ENCODE measurements around the gene FSTL5. TPM values are rescaled to one million over a fixed set of nuclear protein-coding genes. Genes with fewer than 3 reads are reported as not detected.

The FSTL5 gene
- total RNA-seq, 2 experiments from 2014 or later: not detected

DNA sequence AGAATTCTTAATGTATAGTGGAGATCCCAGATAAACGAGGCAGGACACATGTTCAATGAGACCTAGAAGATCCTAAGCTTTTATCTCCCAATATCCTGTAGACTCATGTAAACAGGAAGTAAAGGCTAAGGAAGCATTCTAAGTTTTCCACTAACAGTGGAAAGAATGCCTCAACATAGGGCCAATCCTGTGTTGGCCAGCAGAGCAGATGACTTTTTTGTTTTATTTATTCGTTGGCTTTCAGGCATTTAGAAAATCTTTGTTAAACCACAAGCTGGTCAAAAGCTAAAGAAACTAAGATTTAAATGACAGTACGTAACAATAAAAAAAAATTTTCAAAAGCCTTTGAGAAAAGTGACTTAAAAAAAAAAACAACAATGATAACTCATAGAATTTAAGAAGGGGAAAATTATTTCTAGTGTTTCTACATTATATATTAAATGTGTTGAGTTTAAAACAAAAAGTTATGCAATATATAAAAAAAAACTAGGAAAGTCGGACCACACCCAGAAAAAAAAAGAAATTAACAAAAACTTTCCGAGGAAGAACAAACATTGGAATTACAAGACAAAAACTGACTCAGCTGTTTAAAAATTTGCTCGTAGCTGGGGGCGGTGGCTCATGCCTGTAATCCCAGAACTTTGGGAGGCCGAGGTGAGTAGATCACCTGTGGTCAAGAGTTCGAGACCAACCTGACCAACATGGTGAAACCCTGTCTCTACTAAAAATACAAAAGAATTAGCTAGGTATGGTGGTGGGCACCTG lies 759.3 kb downstream of the FSTL5 start:
- DNase-seq (ENCODE audit: low spot score): no peak
- Histone ChIP-seq H2AFZ (ENCODE audit: low read length) (no peak overlapping the region), H3K36me3 (ENCODE audit: insufficient read depth, low read length) (no peaks in the 10 kb centered on the region), H3K4me1 (ENCODE audit: insufficient read depth, low read length, poor library complexity, severe bottlenecking) (no peaks in the 10 kb centered on the region), H3K4me2 (ENCODE audit: low read length) (no peak overlapping the region), H3K4me3 (ENCODE audit: low read depth, low read length, poor library complexity, severe bottlenecking) (no peak overlapping the region), H4K20me1 (ENCODE audit: insufficient read depth, low read length) (no peaks in the 10 kb centered on the region), H3K79me2 (ENCODE audit: insufficient read depth, low read depth, low read length) (no peaks in the 10 kb centered on the region), H3K9me2 (ENCODE audit: insufficient read depth, low read length) (no peaks in the 10 kb centered on the region), H3K27ac (ENCODE audit: low read depth, low read length, poor library complexity, severe bottlenecking) (no peak overlapping the region), H3K9me3 (ENCODE audit: low read length) (no peaks in the 10 kb centered on the region)
- POLR2A ChIA-PET: interaction anchor here (0.7 kb wide), 2 partner anchors 21 to 1637 kb away, joined by 3 read pairs; no protein-coding TSS in a partner anchor
- intact Hi-C loops (cut with micrococcal nuclease; ENCODE audit: unreplicated experiment): no loop called here
- TF ChIP-seq EZH2phosphoT487 (IDR thresholded peaks at IDR 0.05; ENCODE audit: borderline replicate concordance, low read depth, low read length): no peak
- TF ChIP-seq, protein P1, sequence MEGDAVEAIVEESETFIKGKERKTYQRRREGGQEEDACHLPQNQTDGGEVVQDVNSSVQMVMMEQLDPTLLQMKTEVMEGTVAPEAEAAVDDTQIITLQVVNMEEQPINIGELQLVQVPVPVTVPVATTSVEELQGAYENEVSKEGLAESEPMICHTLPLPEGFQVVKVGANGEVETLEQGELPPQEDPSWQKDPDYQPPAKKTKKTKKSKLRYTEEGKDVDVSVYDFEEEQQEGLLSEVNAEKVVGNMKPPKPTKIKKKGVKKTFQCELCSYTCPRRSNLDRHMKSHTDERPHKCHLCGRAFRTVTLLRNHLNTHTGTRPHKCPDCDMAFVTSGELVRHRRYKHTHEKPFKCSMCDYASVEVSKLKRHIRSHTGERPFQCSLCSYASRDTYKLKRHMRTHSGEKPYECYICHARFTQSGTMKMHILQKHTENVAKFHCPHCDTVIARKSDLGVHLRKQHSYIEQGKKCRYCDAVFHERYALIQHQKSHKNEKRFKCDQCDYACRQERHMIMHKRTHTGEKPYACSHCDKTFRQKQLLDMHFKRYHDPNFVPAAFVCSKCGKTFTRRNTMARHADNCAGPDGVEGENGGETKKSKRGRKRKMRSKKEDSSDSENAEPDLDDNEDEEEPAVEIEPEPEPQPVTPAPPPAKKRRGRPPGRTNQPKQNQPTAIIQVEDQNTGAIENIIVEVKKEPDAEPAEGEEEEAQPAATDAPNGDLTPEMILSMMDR (conservative IDR thresholded peaks at IDR 0.05; ENCODE audit: low read length): no peak
- CTCF ChIA-PET (ENCODE audit: unreplicated experiment): no interaction called here
- no TSS peak for BruUV-seq (replicated peaks)

DNA sequence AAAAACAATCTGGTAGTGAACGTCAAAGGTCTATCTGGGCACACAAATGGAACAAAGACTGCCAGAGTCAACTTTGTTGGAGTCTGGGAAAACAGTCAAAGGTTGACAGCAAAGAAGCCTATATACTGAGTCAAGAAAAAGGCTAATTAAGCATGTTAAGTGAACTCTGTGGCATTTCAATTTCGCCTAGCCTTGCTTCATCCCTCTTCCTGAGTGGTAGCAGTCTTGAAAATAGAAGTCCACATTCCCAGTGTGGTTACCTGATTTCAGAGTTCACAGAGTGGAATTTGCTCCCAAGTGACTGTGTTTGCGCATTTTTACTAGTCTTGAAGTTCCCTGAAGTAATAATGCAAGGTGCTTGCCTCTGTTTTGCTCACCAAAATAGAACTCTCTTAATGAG lies 760.0 kb downstream of the FSTL5 start:
- CTCF ChIA-PET (ENCODE audit: unreplicated experiment): no interaction called here
- no TSS peak for BruUV-seq (replicated peaks)
- no peak for TF ChIP-seq EZH2phosphoT487 (IDR thresholded peaks at IDR 0.05; ENCODE audit: borderline replicate concordance, low read depth, low read length)
- TF ChIP-seq, protein P1 (conservative IDR thresholded peaks at IDR 0.05; ENCODE audit: low read length): no peak

DNA sequence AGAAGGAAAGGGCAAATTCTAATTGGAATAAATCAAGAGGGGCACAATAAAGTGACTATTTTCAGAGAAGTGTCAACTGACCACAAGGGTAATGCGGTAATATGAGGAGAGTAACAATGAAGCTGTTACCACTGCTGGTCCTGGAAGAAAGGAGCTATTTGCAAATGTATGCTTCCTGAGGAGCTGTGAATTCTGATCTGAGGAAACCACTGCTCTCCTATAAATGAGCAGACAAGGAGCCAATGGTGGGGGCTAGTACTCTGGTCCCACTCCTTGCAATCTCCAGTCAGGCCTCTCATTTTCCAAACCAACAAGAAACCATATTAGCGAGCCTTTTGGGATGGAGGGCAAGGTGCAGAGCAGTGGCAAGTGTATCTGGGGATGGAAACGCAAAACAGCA lies 770.2 kb downstream of the FSTL5 start:
- TF ChIP-seq, protein P1 (conservative IDR thresholded peaks at IDR 0.05; ENCODE audit: low read length): no peak
- TF ChIP-seq EZH2phosphoT487 (IDR thresholded peaks at IDR 0.05; ENCODE audit: borderline replicate concordance, low read depth, low read length): no peak
- BruUV-seq (replicated peaks): no TSS peak
- H3K9me2 ChIP-seq (ENCODE audit: insufficient read depth, low read length): no peaks in the 10 kb centered on the region
- H3K4me2 ChIP-seq (ENCODE audit: low read length): no peak overlapping the region
- H3K9me3 ChIP-seq (ENCODE audit: low read length): no peaks in the 10 kb centered on the region
- H3K4me3 ChIP-seq (ENCODE audit: low read depth, low read length, poor library complexity, severe bottlenecking): no peak overlapping the region
- H3K4me1 ChIP-seq (ENCODE audit: insufficient read depth, low read length, poor library complexity, severe bottlenecking): no peaks in the 10 kb centered on the region
- POLR2A ChIA-PET: no interaction called here
- no peaks in the 10 kb centered on the region for H4K20me1 ChIP-seq (ENCODE audit: insufficient read depth, low read length)
- no peak overlapping the region for H3K27ac ChIP-seq (ENCODE audit: low read depth, low read length, poor library complexity, severe bottlenecking)
- DNase-seq (ENCODE audit: low spot score): no peak
- no peak overlapping the region for H2AFZ ChIP-seq (ENCODE audit: low read length)
- CTCF ChIA-PET (ENCODE audit: unreplicated experiment): no interaction called here
- no peaks in the 10 kb centered on the region for H3K79me2 ChIP-seq (ENCODE audit: insufficient read depth, low read depth, low read length)
- H3K36me3 ChIP-seq (ENCODE audit: insufficient read depth, low read length): no peaks in the 10 kb centered on the region
- intact Hi-C loops (cut with micrococcal nuclease; ENCODE audit: unreplicated experiment): no loop called here

More for the DNA sequence above, 760.0 kb downstream of the FSTL5 start:
- no peak overlapping the region for H3K4me2 ChIP-seq (ENCODE audit: low read length)
- no peak overlapping the region for H3K27ac ChIP-seq (ENCODE audit: low read depth, low read length, poor library complexity, severe bottlenecking)
- no peaks in the 10 kb centered on the region for H3K4me1 ChIP-seq (ENCODE audit: insufficient read depth, low read length, poor library complexity, severe bottlenecking)
- H2AFZ ChIP-seq (ENCODE audit: low read length): no peak overlapping the region
- no peak overlapping the region for H3K4me3 ChIP-seq (ENCODE audit: low read depth, low read length, poor library complexity, severe bottlenecking)
- no peaks in the 10 kb centered on the region for H4K20me1 ChIP-seq (ENCODE audit: insufficient read depth, low read length)
- no peaks in the 10 kb centered on the region for H3K79me2 ChIP-seq (ENCODE audit: insufficient read depth, low read depth, low read length)
- no peaks in the 10 kb centered on the region for H3K9me2 ChIP-seq (ENCODE audit: insufficient read depth, low read length)
- intact Hi-C loops (cut with micrococcal nuclease; ENCODE audit: unreplicated experiment): no loop called here
- POLR2A ChIA-PET: interaction anchor here (0.7 kb wide), 1 partner anchor 21 kb away, joined by 3 read pairs; no protein-coding TSS in a partner anchor
- no peaks in the 10 kb centered on the region for H3K9me3 ChIP-seq (ENCODE audit: low read length)
- no peak for DNase-seq (ENCODE audit: low spot score)
- H3K36me3 ChIP-seq (ENCODE audit: insufficient read depth, low read length): no peaks in the 10 kb centered on the region

Measured in OCI-LY7 (cell line).